Activated naive CD4-positive, alpha-beta T cell treated with anti-CD3 and anti-CD28 coated beads, Interleukin-2, amount 50 U/mL, for 72 hours (primary cell): ENCODE measurements around the gene EXOC2. TPM values are rescaled to one million over a fixed set of nuclear protein-coding genes. Genes with fewer than 3 reads are reported as not detected.
"Not testable (repeated sequence)": the region's sequence is repeated elsewhere in the genome, so short reads cannot be mapped to it uniquely, and the experiment has no call there.

ENCODE experiments used
- ATAC-seq, 2 donors: fragments of 150-1000 bp; cut with Tn5 transposase; 2 replicates each; pipeline ENCODE4 v1.10.0; 2021; ENCODE audit warnings: mild to moderate bottlenecking in 2 of 2, moderate library complexity in 2 of 2
- DNase-seq, 2 donors: peaks; one replicate each; pipeline ENCODE4 v3.0.0; 2021 to 2022; ENCODE audit warnings: low spot score in 2 of 2
- H3K27ac Mint-ChIP-seq, 2 donors: one replicate each; pipeline ENCODE4 v1.8.0; 2022; ENCODE audit warnings: mild to moderate bottlenecking in 2 of 2, mixed read lengths in 2 of 2
- H3K36me3 Mint-ChIP-seq, 2 donors: one replicate each; pipeline ENCODE4 v1.8.0; 2022; ENCODE audit warnings: mixed read lengths in 2 of 2
- H3K9me3 Mint-ChIP-seq, 2 donors: one replicate each; pipeline ENCODE4 v1.8.0; 2022; ENCODE audit warnings: mixed read lengths in 2 of 2
- total RNA-seq, 2 donors: library from RNA; stranded (reverse); gene quantifications; one replicate each; pipeline ENCODE4 v1.2.3, GENCODE V29; 2022

The EXOC2 gene
- total RNA-seq, 2 donors from 2014 or later = 30.7 to 49.3 TPM

GRCh38 chr6:626236-626635 lies 66.7 kb downstream of the EXOC2 start:
- DNase-seq (no peak), ATAC-seq (no peak)

GRCh38 chr6:624979-625378 lies 68.0 kb downstream of the EXOC2 start:
- DNase-seq = no peak
- H3K9me3 Mint-ChIP-seq = no peaks in the 10 kb centered on the region
- ATAC-seq = no peak
- H3K27ac Mint-ChIP-seq = no peak overlapping the region
- no peaks in the 10 kb centered on the region for H3K36me3 Mint-ChIP-seq

More at GRCh38 chr6:626236-626635, 66.7 kb downstream of the EXOC2 start:
- Mint-ChIP-seq H3K36me3 (no peaks in the 10 kb centered on the region), H3K27ac (peak overlapping the region in 1 of 2 donors; percentile 57), H3K9me3 (no peaks in the 10 kb centered on the region)

- peak overlapping the region in 1 of 2 donors; percentile 44 for H3K27ac Mint-ChIP-seq
- no peaks in the 10 kb centered on the region for H3K9me3 Mint-ChIP-seq
- DNase-seq = no peak
- H3K36me3 Mint-ChIP-seq = no peaks in the 10 kb centered on the region
- ATAC-seq = no peak
These were observed 70.5 kb downstream of the EXOC2 start for GRCh38 chr6:622462-622861.

GRCh38 chr6:621931-622330 lies 71.0 kb downstream of the EXOC2 start:
- DNase-seq (no peak), ATAC-seq (no peak)
- H3K27ac Mint-ChIP-seq = peak overlapping the region in 1 of 2 donors; percentile 16
- H3K36me3 Mint-ChIP-seq = no peaks in the 10 kb centered on the region
- no peaks in the 10 kb centered on the region for H3K9me3 Mint-ChIP-seq

- H3K9me3 Mint-ChIP-seq = no peaks in the 10 kb centered on the region
- H3K36me3 Mint-ChIP-seq = peaks cover 0 to 3% of the 10 kb centered on the region in 2 donors
- H3K27ac Mint-ChIP-seq = peak overlapping the region; percentile 12 to 72
- ATAC-seq = no peak
- no peak for DNase-seq
These were observed 72.0 kb downstream of the EXOC2 start for GRCh38 chr6:620950-621349.

- Mint-ChIP-seq H3K9me3 (no peaks in the 10 kb centered on the region), H3K36me3 (peaks cover 2 to 7% of the 10 kb centered on the region in 2 donors), H3K27ac (peak overlapping the region in 1 of 2 donors; percentile 12)
- DNase-seq = no peak
- no peak for ATAC-seq
These were observed 72.8 kb downstream of the EXOC2 start for GRCh38 chr6:620166-620565.

- Mint-ChIP-seq H3K36me3 (peaks cover 5 to 7% of the 10 kb centered on the region in 2 donors), H3K27ac (no peak overlapping the region), H3K9me3 (no peaks in the 10 kb centered on the region)
- no peak for DNase-seq
- no peak for ATAC-seq
These were observed 75.4 kb downstream of the EXOC2 start for GRCh38 chr6:617456-618100.

GRCh38 chr6:613981-614380 lies 79.0 kb downstream of the EXOC2 start:
- H3K9me3 Mint-ChIP-seq = no peaks in the 10 kb centered on the region
- DNase-seq = no peak
- no peak overlapping the region for H3K27ac Mint-ChIP-seq
- no peak for ATAC-seq
- H3K36me3 Mint-ChIP-seq = peaks cover 5 to 8% of the 10 kb centered on the region in 2 donors

- no peak for ATAC-seq
- Mint-ChIP-seq H3K36me3 (peaks cover 7 to 18% of the 10 kb centered on the region in 2 donors), H3K27ac (no peak overlapping the region), H3K9me3 (no peaks in the 10 kb centered on the region)
- no peak for DNase-seq
These were observed 81.0 kb downstream of the EXOC2 start for GRCh38 chr6:611928-612327.

- Mint-ChIP-seq H3K27ac (peak overlapping the region; percentile 59 to 75), H3K36me3 (peaks cover 14 to 25% of the 10 kb centered on the region in 2 donors), H3K9me3 (peaks cover 0 to 2% of the 10 kb centered on the region in 2 donors)
- ATAC-seq (peak in 1 of 2 donors; percentile 28), DNase-seq (no peak)
These were observed 82.1 kb downstream of the EXOC2 start for GRCh38 chr6:610882-611281.

- ATAC-seq = no peak
- H3K36me3 Mint-ChIP-seq = peaks cover 13 to 26% of the 10 kb centered on the region in 2 donors
- H3K9me3 Mint-ChIP-seq = peaks cover 0 to 4% of the 10 kb centered on the region in 2 donors
- DNase-seq = no peak
- no peak overlapping the region for H3K27ac Mint-ChIP-seq
These were observed 83.0 kb downstream of the EXOC2 start for GRCh38 chr6:609905-610304.

- ATAC-seq = no peak
- Mint-ChIP-seq H3K27ac (no peak overlapping the region), H3K36me3 (peaks cover 13 to 26% of the 10 kb centered on the region in 2 donors), H3K9me3 (peaks cover 0 to 4% of the 10 kb centered on the region in 2 donors)
- DNase-seq = no peak
These were observed 86.0 kb downstream of the EXOC2 start for GRCh38 chr6:606829-607379.

- not testable (repeated sequence) for ATAC-seq, H3K9me3 Mint-ChIP-seq, H3K27ac Mint-ChIP-seq, DNase-seq
- peaks cover 13 to 26% of the 10 kb centered on the region in 2 donors for H3K36me3 Mint-ChIP-seq
These were observed 87.0 kb downstream of the EXOC2 start for GRCh38 chr6:605895-606294.

- no peak for ATAC-seq
- Mint-ChIP-seq H3K36me3 (peaks cover 13 to 26% of the 10 kb centered on the region in 2 donors), H3K9me3 (peaks cover 0 to 4% of the 10 kb centered on the region in 2 donors), H3K27ac (peak overlapping the region in 1 of 2 donors; percentile 12)
- DNase-seq = no peak
These were observed 88.4 kb downstream of the EXOC2 start for GRCh38 chr6:604579-604978.

GRCh38 chr6:603265-603664 lies 89.7 kb downstream of the EXOC2 start:
- ATAC-seq = no peak
- peaks cover 0 to 4% of the 10 kb centered on the region in 2 donors for H3K9me3 Mint-ChIP-seq
- H3K27ac Mint-ChIP-seq = peak overlapping the region in 1 of 2 donors; percentile 0
- H3K36me3 Mint-ChIP-seq = peaks cover 13 to 19% of the 10 kb centered on the region in 2 donors
- no peak for DNase-seq

GRCh38 chr6:599576-600448 lies 93.1 kb downstream of the EXOC2 start:
- no peak for DNase-seq
- Mint-ChIP-seq H3K36me3 (no peaks in the 10 kb centered on the region), H3K9me3 (no peaks in the 10 kb centered on the region), H3K27ac (no peak overlapping the region)
- no peak for ATAC-seq

GRCh38 chr6:593907-594212 lies 99.1 kb downstream of the EXOC2 start:
- Mint-ChIP-seq H3K36me3 (peaks cover 13 to 20% of the 10 kb centered on the region in 2 donors), H3K27ac (peak overlapping the region in 1 of 2 donors; percentile 33), H3K9me3 (no peaks in the 10 kb centered on the region)
- DNase-seq (no peak), ATAC-seq (no peak)
